ENCODE measurements around the gene PRG2.

GRCh38 chr11:57373146-57373545 lies 17.3 kb downstream of the PRG2 start:
- TF ChIP-seq CTCF (conservative IDR thresholded peaks at IDR 0.05; ENCODE audit: low read depth, low read length) (no peak), RFX5 (IDR thresholded peaks at IDR 0.05; ENCODE audit: low read depth, low read length) (no peak), POLR2A (IDR thresholded peaks at IDR 0.05; ENCODE audit: low read depth, low read length) (no peak), CEBPB (IDR thresholded peaks at IDR 0.05; ENCODE audit: low read depth, low read length) (no peak), RAD21 (IDR thresholded peaks at IDR 0.05; ENCODE audit: low read length) (no peak), RCOR1 (IDR thresholded peaks at IDR 0.05; ENCODE audit: insufficient replicate concordance, low read length) (no peak)
